DMS79 treated with DMSO at 0.1 percent for 48 hours (cell line): ENCODE results near the gene VAC14.
A peak's percentile ranks its signal among the peaks of the same experiment; 100 is the strongest.
"Not testable (repeated sequence)": the region's sequence is repeated elsewhere in the genome, so short reads cannot be mapped to it uniquely, and the experiment has no call there.

Source experiments
- DNase-seq: peaks from one replicate; lab custom pipeline; 2025; lab: John Stamatoyannopoulos, UW

Gene VAC14

DNA sequence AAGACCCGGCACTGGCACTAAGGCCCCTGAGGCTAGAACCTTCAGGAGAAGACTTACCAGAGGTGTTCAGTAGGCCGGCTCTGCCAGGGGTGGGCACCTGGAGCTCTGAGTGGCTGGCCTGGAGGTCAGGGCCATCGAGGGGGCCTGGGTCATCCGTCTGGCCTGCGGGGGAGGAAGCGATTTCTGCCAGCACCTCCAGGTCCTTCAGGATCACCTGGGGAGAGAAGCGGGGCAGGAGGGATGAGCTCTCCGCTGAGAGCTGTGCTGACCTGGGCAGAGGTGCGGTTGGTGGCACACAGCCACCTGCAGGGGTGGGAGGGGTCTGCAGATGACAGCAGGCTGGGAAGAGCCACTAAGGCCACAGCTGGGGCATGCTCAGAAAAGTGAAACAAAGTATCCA is 56.6 kb downstream of the VAC14 start:
- no peak for DNase-seq

DNA sequence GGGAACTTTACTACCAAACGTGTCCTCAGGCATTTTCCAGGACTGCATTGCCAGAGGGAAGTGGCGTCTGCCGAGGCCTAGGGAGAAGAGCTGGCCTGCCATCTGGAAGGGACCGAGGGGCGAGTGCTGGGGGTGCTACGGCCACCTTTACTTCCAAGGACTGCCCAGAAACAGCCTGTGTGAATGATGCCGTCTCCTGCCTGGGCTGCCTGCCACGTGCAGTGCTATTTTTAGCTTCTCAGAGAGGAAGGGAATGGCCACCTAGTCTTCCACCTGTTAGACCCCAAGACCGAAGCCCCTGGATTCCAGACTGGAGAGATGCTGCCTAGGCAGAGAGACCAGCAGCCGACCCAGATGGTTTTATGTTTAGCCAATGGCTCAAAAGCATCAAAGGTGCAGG is 57.2 kb downstream of the VAC14 start:
- DNase-seq = no peak

DNA sequence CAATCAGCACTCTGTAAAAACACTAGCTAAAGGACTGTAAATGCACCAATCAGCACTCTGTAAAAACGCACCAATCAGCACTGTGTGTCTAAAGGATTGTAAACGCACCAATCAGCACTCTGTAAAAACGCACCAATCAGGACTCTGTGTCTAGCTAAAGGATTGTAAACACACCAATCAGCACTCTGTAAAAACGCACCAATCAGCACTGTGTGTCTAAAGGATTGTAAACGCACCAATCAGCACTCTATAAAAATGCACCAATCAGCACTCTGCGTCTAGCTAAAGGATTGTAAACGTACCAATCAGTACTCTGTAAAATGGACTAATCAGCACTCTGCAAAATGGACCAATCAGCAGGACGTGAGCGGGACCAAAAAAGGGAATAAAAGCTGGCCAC is 58.0 kb downstream of the VAC14 start:
- DNase-seq = not testable (repeated sequence)

DNA sequence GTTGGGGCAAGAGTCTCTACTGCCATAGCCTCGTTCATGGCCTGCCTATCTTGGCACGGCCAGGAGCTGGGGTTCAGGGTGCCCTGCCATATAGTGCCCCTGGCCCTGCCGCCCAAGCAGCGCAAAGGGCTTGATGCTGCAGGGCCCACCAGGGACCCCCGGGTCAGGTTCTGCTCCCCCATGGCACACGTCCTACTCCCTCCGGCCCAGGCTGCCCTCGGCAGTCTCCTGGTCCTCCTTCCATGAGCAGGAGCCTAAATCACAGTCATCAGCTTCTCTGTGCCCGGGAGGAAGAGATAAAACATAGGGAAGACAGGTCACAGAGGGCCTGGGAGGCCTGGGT is 59.2 kb downstream of the VAC14 start:
- DNase-seq = no peak

DNA sequence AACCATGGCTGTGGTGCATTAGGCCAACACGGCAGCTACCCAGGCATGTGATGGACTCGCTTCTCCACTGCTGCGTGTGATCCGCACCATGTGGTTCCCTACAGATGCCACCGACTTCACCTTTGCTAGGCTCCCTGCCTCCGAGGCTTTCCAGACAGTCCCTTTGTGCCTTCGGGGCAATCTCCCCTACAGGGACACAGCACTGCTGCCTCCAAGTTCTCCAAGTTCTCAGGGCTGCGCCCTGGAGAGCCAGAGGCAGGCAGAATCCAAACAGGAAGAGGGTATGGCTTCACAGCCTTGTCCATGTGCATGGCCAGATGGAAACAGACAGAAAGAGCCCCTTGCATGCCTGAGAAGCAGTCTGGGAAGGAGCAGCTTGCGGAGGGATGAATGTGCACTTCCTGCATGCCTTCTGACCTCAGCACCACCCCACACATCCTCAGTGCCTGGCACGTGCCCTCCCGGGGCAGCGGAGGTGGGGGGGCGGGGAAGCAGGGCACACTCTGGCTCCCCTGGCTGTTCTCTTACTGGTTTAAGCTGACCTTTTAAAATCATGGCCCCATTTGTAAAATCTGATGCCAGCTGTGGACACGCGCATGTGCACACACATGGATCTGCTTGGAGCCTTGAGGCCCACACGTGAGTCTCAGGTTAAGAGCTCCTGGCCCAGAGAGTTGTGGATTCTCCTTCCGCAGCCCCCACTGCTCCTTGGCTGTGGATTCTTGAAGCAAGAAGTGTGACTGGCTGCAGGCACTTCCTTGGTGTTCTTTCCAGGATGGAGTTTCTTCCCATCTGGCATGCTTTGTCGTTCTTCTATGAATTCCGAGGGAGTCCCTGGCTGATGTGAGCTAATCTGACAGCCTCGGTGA is 59.8 kb downstream of the VAC14 start:
- DNase-seq = no peak

DNA sequence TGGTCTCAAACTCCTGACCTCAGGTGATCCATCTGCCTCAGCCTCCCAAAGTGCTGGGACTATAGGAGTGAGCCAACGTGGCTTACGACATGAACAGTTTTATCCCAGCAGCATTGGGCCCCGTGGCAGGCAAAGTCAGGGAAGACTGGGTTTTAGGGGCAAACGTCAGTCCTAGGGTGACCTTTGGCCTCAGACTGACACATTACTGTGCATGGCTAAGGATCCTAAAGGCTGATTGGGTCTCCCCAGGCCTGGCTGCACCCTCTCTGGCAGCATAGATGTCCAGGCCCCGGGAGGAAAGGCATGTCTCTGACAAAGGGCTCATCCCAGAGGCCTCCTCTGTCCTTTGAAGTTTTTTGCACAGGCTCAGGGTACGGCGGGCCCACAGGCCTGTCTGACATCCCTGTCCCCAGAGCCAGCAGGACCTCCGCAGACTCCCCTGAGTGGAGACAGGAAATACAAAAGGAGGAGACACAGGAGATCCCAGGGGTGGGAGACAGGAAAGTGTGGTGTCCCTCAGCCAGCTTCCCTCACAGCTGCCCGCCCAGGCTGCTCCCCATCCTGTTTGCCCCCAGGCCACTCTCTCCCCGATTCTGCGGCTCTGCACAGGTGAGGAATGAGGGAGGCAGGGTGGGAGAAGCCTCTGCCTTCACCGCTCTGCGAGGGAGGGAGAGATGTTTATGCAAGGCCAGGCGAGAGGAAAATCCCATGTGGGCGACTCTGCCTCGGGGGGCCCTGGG is 60.6 kb downstream of the VAC14 start:
- no peak for DNase-seq

DNA sequence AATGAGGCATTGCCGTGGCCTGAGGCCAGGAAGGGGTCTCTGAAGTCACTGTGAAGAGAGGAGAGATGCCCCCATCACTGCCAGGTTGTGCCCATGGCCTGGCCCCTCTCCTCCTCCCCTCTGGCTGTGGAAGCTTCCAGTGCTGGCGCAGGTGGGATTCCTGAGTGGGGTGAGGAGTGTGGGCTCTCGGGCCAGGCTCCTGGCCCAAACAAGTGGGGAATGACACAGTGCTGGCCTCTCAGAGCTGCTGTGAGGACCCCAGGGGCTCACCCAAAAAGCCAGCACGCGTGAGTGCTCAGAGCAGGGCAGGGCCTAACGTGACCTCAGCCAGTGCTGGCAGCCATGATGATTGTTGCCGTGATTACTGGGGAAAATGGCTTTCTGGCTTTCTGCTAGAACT is 61.6 kb downstream of the VAC14 start:
- DNase-seq = no peak

DNA sequence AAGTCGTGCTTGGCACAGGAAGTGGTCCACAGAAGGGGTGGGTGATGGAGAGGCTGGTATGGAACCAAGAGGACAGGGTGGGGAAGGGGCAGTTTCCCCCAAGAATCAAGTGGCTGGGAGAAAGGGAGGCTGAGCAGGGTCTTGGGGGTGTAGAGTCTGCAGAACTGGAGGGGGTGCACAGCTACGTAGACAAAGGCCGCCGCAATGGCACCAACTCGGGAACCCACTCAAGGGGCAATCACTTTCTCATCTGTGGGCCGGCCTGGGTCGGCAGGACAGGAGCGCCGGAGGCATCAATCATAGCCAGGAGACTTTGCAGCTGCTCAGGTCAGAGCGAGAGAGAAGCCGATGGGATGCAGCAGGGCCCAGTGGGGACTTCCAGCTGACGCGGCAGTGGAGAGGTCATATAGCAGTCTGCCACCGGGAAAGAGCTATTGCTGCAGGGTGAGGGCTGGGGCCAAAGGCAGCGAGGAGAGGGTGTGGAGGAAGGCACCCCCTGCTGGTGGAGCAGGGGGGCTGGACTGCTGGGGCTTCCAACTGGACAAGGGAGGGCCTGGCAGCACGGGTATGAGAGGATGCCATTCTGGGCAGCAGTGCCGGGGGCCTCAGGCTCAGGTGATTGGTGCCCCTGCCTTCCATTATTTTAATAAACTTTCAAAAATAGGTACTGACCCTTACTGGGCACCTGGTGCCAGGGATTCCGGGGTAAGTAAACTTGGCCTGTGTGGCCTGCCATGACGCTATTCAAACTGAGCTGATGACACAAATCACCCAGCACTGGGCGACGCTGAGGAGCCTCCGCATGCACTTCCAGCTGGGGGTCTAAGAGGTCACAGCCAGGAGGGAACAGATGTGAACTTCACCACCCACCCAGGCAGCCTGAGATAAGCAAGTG is 62.6 kb downstream of the VAC14 start:
- DNase-seq = no peak

DNA sequence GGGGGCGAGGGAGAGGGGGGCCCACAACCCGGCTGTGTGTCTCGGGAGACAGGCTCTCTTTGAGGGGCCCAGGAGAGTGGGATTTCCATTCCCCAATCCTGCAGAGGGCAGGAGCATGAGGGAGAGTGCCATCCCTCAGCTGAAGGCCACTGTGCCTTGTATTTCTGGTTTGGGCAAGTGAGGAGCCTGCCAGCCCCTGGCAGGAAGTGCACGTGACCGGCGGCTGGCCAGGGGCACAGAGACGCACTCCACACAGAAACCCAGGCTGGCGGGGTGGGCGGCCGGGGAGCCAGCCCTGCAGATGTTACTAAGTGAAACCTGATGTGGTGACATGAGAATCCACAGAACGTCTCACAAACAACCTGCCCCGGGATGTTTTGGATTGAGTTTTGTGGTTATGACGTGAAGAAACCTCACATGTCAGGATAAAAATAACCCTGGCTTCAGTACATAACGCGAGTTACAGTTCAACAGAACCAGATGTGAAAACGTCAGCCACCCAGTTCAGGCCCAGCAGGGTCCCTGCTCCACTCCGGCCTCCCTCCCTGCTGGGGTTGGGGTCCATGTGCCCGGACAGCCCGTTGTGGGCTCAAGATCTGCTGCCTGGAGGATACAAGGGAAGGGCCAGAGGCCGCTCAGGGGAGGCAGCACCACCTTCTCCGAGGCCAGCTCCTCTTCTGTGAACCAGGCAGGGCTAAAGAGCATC is 63.4 kb downstream of the VAC14 start:
- no peak for DNase-seq

DNA sequence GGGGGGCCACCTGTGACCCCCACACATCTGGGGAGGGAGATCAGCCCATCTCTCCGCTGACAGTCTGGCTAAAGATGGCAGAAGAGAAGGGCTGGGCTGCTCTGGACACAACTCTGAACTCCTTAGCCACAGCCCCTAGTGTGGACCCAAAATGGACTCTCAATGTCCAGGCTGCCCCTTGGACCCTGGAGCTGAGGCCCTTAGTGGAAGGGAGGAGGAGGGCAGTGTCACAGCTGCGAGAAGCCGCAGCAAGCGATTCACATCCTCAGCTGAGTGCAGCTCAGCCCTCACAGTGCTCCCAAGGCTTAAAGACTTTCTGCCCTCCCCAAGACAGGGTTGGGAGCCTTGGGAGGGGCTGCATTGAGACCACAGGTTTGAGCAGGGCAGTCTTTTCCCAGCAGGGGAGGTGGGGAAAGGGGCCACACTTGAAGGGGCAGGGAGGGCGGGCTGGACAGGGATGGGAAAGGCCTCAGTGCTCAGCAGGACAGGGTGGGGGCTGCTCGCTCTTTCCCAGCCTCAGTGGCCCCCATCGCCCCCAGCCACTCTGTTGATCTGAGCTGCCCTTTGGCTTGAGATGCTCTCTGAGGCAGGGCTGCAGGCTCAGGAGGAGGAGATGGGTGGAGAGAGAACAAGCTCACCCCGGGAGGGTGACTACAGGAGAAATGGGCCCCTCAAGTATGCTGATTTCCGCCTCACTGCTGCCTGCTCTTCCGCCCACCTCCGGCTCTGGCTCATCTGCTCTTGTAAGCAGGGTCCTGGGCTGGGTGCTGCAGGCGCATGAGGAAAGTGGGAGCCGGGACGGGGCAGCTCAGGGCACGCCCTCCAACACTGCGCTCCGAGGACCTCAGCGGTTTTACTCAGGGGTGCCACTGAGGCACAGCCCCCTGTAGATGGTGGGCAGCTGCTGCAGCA is 64.2 kb downstream of the VAC14 start:
- no peak for DNase-seq

DNA sequence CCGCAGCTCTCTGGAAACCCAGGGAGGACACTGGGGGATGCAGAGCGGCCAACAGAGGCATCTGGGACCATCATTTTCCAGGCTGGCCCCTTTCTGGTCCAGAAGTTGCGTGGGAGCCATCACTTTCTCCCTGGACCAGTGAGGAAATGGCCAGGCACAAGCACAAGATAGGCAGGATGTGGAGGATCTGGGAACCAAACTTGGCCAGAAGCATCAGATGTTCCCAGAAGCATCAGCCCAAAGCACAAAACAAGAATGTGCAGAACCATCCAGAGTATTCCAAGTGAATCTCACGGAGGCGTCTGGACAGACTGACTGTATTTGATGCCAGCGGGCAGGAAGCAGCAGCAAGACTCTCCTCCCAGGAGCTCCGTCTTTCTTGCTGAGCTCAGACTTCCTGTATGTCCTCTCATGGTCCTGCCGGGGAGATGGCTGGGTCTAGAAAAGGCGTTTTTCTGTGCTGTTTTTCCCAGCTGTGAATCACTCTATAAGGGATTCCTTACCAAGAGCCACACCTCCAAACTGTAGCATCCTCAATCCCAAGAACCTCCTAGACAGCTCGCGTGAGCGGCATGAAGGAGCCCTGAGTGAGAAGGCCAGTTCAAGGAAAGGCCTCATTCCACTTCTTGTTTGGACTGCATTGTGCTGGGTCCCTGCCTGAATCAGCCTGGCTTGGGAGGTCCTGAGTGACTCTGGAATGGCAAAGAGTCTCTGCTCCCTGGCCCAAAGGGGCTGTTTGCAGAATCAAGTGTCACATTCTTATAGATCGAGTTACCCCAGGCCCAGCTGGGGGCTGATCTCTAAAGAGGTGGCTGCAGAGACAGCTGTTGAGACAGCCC is 65.6 kb downstream of the VAC14 start:
- DNase-seq = no peak

DNA sequence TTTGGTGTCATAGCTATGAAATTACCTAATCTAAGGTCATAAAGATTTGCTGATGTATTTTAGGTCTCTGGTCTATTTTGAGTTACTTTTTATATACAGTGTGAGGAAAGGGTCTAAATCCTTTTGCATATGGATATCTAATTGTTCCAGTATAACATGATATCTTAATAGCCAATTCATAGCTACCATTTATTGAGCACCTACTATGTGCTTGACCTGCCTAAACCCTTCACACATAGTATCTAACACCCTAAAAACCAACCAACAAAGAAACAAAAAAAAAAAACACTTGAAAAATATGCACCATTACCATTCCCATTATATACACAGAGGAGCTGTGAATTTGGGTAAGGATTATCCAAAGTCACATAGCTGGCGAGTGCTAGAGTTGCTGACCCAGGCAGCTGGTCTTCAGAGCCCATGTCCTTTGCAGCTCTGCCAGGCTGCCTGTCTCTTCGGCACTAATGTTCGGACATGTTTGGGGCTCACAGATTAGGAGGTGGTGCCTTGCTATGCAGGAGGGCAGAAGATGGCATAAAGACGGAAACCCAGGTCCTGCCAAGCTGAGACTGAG is 66.3 kb downstream of the VAC14 start:
- no peak for DNase-seq

DNA sequence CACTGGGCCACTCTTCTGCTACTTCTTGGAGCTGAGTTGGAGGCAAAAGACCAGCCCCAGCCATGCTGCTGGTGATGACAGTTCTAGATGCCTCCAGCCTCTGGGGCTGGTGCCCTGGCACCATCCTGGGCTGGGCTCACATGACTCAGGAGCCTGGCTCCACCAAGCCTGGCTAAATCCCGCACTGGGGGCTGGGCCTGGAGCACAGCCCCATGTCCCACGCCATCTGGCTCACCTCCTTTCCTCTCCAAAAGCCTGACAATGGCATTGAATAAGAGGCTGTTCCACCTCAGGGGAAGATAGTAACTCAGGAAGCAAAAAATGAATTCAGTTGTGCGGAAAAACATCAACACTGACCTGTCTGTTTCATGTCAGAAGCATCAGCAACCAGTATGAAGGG is 70.0 kb downstream of the VAC14 start:
- no peak for DNase-seq

DNA sequence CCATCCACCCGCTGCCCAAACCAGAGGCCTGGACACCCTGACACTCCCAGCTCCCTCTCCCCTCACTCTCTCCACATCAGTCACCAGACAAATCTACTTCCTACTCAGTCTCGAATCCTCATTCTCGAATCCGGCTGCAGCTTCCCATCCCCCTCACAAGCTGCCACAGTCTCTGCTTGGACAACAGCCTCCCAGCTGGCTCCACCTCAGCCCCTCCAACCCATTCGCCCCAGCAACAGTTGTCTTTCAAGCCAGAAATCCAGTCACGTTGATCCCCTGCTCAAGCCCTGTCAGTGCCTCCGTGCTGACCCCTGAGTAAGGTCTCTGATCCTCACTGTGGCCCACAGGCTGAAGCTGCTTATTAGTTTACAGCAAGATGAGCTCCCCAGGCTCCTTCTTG is 70.9 kb downstream of the VAC14 start:
- no peak for DNase-seq

DNA sequence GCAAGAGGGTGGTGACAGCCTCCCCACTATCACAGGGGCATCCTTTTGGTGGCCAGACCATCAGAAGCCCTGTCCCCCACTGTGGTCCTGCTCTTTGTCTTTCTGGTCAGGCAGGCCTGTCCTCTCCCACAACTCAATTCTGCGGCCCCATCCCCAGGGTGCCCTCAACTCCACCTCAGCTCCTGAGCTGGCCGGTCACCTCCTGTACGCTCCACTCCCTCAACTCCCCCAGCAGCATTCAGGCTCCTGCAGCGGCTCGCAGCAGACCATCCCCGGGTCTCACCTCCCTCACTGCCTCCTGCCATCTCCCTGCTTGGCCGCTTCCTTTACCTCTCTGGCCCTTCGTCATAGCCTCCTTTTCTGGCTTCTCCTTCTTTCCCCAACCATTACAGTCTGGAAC is 71.7 kb downstream of the VAC14 start:
- no peak for DNase-seq

DNA sequence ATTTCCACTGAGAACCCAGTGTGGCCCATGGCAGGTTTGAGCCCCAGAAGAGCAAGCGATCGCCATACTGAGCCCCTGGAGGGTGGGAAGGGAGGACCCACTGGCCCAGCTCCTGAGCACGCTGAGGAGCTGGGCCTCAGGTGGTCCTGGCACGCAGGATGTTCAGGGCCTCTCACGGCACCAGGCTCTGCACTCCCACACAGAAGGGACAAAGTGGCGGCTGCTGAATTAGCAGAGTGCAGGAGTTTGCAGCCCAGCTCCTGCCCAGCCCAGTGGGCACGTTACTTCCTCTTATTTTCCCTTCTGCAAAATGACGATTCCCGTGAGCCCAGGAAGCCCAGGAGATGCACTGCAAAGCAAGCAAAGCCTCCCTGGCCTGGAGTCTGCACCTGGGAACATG is 72.8 kb downstream of the VAC14 start:
- DNase-seq = no peak

DNA sequence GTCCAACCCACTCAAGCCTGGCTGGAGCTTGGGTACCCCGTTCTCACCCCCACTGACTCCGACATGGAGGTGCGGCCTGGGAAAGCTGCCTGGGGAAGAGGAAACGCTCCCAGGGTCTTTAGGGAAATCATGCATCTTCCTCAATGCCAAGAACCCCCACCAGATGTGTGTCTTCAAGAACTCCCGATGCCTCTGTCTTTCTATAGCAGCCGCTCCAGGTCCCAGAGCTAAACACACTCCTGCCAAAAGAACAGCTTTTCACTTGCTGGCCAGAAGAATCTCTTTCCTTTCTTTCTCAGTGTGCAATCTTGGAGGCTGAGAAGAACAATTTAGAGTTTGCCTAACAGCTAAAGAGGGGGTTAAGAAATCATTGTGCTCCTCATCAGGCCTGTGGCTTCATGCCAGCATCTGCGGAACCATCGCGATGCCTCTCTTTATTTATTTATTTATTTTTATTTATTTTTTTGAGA is 74.0 kb downstream of the VAC14 start:
- no peak for DNase-seq

DNA sequence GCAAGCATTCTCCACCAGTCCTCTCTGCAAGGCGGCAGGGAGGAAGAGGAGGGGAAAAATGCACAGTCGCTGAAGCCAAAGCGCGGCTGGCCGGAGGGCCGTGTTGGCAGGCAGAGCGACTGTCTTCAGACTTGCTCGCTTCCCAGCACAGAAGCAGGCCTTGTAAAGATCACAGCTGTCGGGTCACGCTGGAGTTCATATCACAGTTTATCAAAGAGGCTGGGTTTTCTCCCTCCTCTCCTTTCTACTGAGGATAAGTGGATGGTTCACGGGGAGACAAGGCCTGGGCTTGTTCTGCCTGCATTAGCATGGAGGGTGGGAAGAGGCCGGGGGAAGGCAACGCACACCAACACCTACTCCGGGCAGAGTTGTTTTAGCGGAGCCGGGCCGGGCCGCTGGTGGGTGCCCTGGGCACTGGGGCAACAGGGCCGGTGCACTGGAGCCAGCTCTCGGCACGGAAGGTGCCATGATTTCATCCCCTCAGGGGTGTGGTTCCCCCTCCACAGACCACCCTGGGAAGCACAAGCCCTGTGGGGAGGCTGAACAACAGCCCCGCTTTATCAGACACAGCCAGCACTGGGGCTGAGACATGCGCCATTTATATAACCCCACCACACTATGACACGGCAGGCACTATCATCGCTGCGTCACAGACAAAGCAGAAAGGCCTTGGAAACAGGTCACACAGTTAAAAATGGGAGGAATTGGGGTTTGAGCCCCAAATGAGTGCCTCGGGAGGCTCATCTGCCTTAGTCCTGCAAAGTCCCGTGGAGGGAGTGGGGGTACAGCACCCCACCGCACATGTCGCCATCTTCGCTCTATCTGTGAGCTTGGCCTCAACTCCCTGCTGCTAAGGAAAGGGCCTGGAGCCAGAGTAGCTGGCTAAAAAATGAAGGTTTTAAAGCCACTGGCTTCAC is 74.8 kb downstream of the VAC14 start:
- DNase-seq = peak; percentile 35
